ENCODE measurements around the gene EZR. TPM values are rescaled to one million over a fixed set of nuclear protein-coding genes. Genes with fewer than 3 reads are reported as not detected.

The EZR gene
- total RNA-seq, 2 donors from 2014 or later = 26.8 to 55.2 TPM

GRCh38 chr6:158848490-158848895 lies 29.3 kb upstream of the EZR start:
- TF ChIP-seq, protein P1, sequence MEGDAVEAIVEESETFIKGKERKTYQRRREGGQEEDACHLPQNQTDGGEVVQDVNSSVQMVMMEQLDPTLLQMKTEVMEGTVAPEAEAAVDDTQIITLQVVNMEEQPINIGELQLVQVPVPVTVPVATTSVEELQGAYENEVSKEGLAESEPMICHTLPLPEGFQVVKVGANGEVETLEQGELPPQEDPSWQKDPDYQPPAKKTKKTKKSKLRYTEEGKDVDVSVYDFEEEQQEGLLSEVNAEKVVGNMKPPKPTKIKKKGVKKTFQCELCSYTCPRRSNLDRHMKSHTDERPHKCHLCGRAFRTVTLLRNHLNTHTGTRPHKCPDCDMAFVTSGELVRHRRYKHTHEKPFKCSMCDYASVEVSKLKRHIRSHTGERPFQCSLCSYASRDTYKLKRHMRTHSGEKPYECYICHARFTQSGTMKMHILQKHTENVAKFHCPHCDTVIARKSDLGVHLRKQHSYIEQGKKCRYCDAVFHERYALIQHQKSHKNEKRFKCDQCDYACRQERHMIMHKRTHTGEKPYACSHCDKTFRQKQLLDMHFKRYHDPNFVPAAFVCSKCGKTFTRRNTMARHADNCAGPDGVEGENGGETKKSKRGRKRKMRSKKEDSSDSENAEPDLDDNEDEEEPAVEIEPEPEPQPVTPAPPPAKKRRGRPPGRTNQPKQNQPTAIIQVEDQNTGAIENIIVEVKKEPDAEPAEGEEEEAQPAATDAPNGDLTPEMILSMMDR (IDR thresholded peaks at IDR 0.05) = no peak
- no peak for ATAC-seq (ENCODE audit: insufficient number of reproducible peaks, low FRiP score, low read depth)
- H3K27ac ChIP-seq = no peak overlapping the region
- no peaks in the 10 kb centered on the region for H3K27me3 ChIP-seq (replicated peaks; ENCODE audit: insufficient read depth)
- H3K9me3 ChIP-seq = no peaks in the 10 kb centered on the region
- H3K4me3 ChIP-seq = no peak overlapping the region
- no peaks in the 10 kb centered on the region for H3K36me3 ChIP-seq
- no peak for DNase-seq (ENCODE audit: low spot score)
- H3K4me1 ChIP-seq (ENCODE audit: control insufficient read depth in 1 of 2, low read depth in 2 of 2) = peaks cover 2 to 5% of the 10 kb centered on the region in 2 donors

DNA sequence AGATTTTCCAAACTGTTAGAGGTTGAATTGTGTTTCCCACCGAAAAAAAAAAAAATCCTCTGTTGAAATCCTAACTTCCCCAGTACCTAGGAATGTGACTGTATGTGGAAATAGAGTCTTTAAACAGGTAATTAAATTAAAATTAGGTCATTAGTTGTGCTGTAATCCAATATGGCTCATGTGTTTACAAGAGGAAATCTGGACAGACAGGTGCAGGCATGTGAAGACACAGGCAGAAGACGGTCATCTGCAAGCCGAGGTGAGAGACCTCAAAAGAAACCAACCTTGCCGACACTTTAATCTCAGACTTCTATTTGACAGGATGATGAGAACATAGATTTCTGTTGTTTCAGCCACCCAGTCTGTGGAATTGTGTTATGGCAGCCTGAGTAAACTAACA lies 28.6 kb upstream of the EZR start:
- no peaks in the 10 kb centered on the region for H3K9me3 ChIP-seq

DNA sequence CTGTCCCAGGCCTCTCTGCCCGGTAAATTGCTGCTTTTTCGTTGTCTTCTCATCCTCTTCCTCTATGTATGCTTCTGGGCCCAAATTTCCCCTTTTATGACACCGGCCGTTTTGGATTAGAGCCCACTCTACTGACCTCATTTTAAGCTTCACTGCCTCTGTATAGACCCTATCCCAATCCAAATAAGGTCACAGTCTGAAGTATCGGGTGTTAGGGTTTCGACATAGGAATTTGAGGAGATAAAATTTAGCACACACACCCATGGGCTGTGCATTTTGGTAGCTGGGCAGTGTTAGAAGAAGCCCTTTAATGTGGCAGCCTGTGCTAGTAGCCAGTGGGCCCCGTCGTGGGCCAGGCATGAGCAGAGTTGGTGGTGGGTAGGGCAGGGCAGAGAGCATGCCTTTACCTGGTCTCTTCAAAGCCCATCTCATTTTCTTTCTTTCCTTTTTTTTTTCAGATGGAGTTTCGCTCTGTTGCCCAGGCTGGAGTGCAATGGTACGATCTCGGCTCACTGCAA lies 27.9 kb upstream of the EZR start:
- Histone ChIP-seq H3K4me3 (no peak overlapping the region), H3K4me1 (ENCODE audit: control insufficient read depth in 1 of 2, low read depth in 2 of 2) (peaks cover 0 to 5% of the 10 kb centered on the region in 2 donors), H3K27me3 (replicated peaks; ENCODE audit: insufficient read depth) (no peaks in the 10 kb centered on the region), H3K27ac (no peak overlapping the region), H3K9me3 (no peaks in the 10 kb centered on the region), H3K36me3 (no peaks in the 10 kb centered on the region)
- ATAC-seq (ENCODE audit: insufficient number of reproducible peaks, low FRiP score, low read depth) (no peak), DNase-seq (ENCODE audit: low spot score) (no peak)
- TF ChIP-seq, protein P1 (IDR thresholded peaks at IDR 0.05) = no peak

More for the DNA sequence above, 28.6 kb upstream of the EZR start:
- Histone ChIP-seq H3K4me1 (ENCODE audit: control insufficient read depth in 1 of 2, low read depth in 2 of 2) (peaks cover 0 to 5% of the 10 kb centered on the region in 2 donors), H3K4me3 (no peak overlapping the region), H3K27me3 (replicated peaks; ENCODE audit: insufficient read depth) (no peaks in the 10 kb centered on the region), H3K36me3 (no peaks in the 10 kb centered on the region), H3K27ac (no peak overlapping the region)
- TF ChIP-seq, protein P1 (IDR thresholded peaks at IDR 0.05) = no peak
- ATAC-seq (ENCODE audit: insufficient number of reproducible peaks, low FRiP score, low read depth) (no peak), DNase-seq (ENCODE audit: low spot score) (no peak)

GRCh38 chr6:158843751-158844683 lies 24.8 kb upstream of the EZR start:
- DNase-seq (ENCODE audit: low spot score) (no peak), ATAC-seq (ENCODE audit: insufficient number of reproducible peaks, low FRiP score, low read depth) (no peak)
- H3K27ac ChIP-seq = no peak overlapping the region
- H3K4me1 ChIP-seq (ENCODE audit: control insufficient read depth in 1 of 2, low read depth in 2 of 2) = no peaks in the 10 kb centered on the region
- H3K36me3 ChIP-seq = no peaks in the 10 kb centered on the region
- TF ChIP-seq, protein P1 (IDR thresholded peaks at IDR 0.05) = no peak
- no peak overlapping the region for H3K4me3 ChIP-seq
- no peaks in the 10 kb centered on the region for H3K27me3 ChIP-seq (replicated peaks; ENCODE audit: insufficient read depth)
- H3K9me3 ChIP-seq = no peaks in the 10 kb centered on the region

GRCh38 chr6:158841358-158841757 lies 22.2 kb upstream of the EZR start:
- ATAC-seq (ENCODE audit: insufficient number of reproducible peaks, low FRiP score, low read depth) = no peak

More at GRCh38 chr6:158841358-158841757, 22.2 kb upstream of the EZR start:
- no peak for DNase-seq (ENCODE audit: low spot score)
- Histone ChIP-seq H3K36me3 (no peaks in the 10 kb centered on the region), H3K27ac (no peak overlapping the region), H3K9me3 (no peaks in the 10 kb centered on the region), H3K4me3 (no peak overlapping the region), H3K27me3 (replicated peaks; ENCODE audit: insufficient read depth) (no peaks in the 10 kb centered on the region), H3K4me1 (ENCODE audit: control insufficient read depth in 1 of 2, low read depth in 2 of 2) (no peaks in the 10 kb centered on the region)
- TF ChIP-seq, protein P1 (IDR thresholded peaks at IDR 0.05) = no peak
